Breast epithelium (tissue), 4 donors: Measurements from ENCODE around the gene NFATC4. TPM values are rescaled to one million over a fixed set of nuclear protein-coding genes. Genes with fewer than 3 reads are reported as not detected.
"Not testable (repeated sequence)": the region's sequence is repeated elsewhere in the genome, so short reads cannot be mapped to it uniquely, and the experiment has no call there.

ENCODE experiments used
- DNase-seq, 2 donors: peaks; one replicate each; pipeline ENCODE4 v3.0.0-alpha.2; 2019; ENCODE audit warnings: low spot score in 2 of 2
- H3K27ac ChIP-seq, 2 donors: fragments of 200-600 bp; sonication (generic) in 1 of 2; one replicate each; pipeline ENCODE4 v1.5.1; 2016 to 2019; ENCODE audit warnings: mild to moderate bottlenecking in 1 of 2
- H3K27me3 ChIP-seq, 2 donors: fragments of 200-600 bp; sonication (generic) in 1 of 2; one replicate each; pipeline versions ENCODE4 v1.5.1 to v1.6.0; 2017 to 2019; ENCODE audit warnings: control low read depth in 1 of 2, mild to moderate bottlenecking in 1 of 2
- H3K36me3 ChIP-seq: fragments of 200-600 bp; one replicate; pipeline ENCODE4 v1.5.1; 2019
- H3K4me1 ChIP-seq, 2 donors: fragments of 200-600 bp; sonication (generic); one replicate each; pipeline ENCODE4 v1.5.1; 2016 to 2019; ENCODE audit warnings: control low read depth in 1 of 2
- H3K4me3 ChIP-seq, 3 donors: fragments of 200-600 bp; sonication (generic); 1 replicate in 2 of 3; 2 replicates in 1 of 3; pipeline ENCODE4 v1.5.1; 2016 to 2019; ENCODE audit warnings: mild to moderate bottlenecking in 3 of 3, moderate library complexity in 2 of 3
- H3K9me3 ChIP-seq, 2 donors: fragments of 200-600 bp; sonication (generic) in 1 of 2; one replicate each; pipeline ENCODE4 v1.5.1; 2016 to 2019; ENCODE audit warnings: control low read depth in 1 of 2
- CTCF ChIP-seq, 3 donors: fragments of 450-650 bp; IDR thresholded peaks; one replicate each; pipeline ENCODE4 v1.5.1; 2016 to 2017; ENCODE audit warnings: antibody characterized with exemption in 3 of 3, mild to moderate bottlenecking in 3 of 3, moderate library complexity in 3 of 3
- POLR2A ChIP-seq: fragments of 450-650 bp; IDR thresholded peaks from one replicate; pipeline ENCODE4 v1.6.1; 2016; ENCODE audit warnings: antibody characterized with exemption, mild to moderate bottlenecking, moderate library complexity
- POLR2AphosphoS5 ChIP-seq, 3 donors: sonication (generic); formaldehyde crosslinking; IDR thresholded peaks; one replicate each; pipeline ENCODE4 v1.6.1; 2017; ENCODE audit warnings: antibody characterized with exemption in 3 of 3
- intact Hi-C: fragments of 100-400 bp; cut with DNase I; formaldehyde crosslinking; loops from one replicate; pipeline ENCODE4 v1.15.1; 2023; ENCODE audit warnings: low total_unique reads
- total RNA-seq, 3 donors: library from RNA; depleted of rRNA; stranded (reverse); fragments of >200 nt; gene quantifications; one replicate each; pipeline ENCODE4 v1.1.0, GENCODE V29; 2016

NFATC4 gene
- total RNA-seq, 3 donors from 2014 or later: 28.6 to 67.2 (median 32.8) TPM

GRCh38 chr14:24369463-24369862 is 1.5 kb downstream of the NFATC4 start:
- Histone ChIP-seq H3K36me3 (no peaks in the 10 kb centered on the region), H3K4me1 (peaks cover 4 to 5% of the 10 kb centered on the region in 2 donors), H3K27ac (peak overlapping the region; percentile 93 to 98), H3K27me3 (no peaks in the 10 kb centered on the region), H3K4me3 (peak overlapping the region in 2 of 3 donors; percentile 67 to 84), H3K9me3 (no peaks in the 10 kb centered on the region)
- intact Hi-C loops: loop anchor here (2.0 to 5.0 kb wide), 2 partner anchors 37 to 61 kb away; no protein-coding TSS in a partner anchor
- no peak for DNase-seq
- TF ChIP-seq POLR2AphosphoS5 (IDR thresholded peaks at IDR 0.05) (no peak), POLR2A (no peak), CTCF (IDR thresholded peaks at IDR 0.05) (no peak)

- Histone ChIP-seq H3K9me3 (no peaks in the 10 kb centered on the region), H3K36me3 (no peaks in the 10 kb centered on the region), H3K4me3 (peak overlapping the region in 2 of 3 donors; percentile 67 to 84), H3K27ac (peak overlapping the region; percentile 93 to 98), H3K27me3 (no peaks in the 10 kb centered on the region), H3K4me1 (peaks cover 4 to 5% of the 10 kb centered on the region in 2 donors)
- no peak for DNase-seq
- intact Hi-C loops: loop anchor here (2.0 to 5.0 kb wide), 2 partner anchors 38 to 61 kb away; no protein-coding TSS in a partner anchor
- no peak for TF ChIP-seq CTCF (IDR thresholded peaks at IDR 0.05)
Measured at GRCh38 chr14:24369907-24370687, 2.1 kb downstream of the NFATC4 start.

GRCh38 chr14:24370748-24371147 is 2.8 kb downstream of the NFATC4 start:
- H3K4me1 ChIP-seq: peaks cover 0 to 4% of the 10 kb centered on the region in 2 donors
- no peak for DNase-seq
- TF ChIP-seq CTCF (IDR thresholded peaks at IDR 0.05): no peak
- TF ChIP-seq POLR2A: no peak
- no peak for TF ChIP-seq POLR2AphosphoS5 (IDR thresholded peaks at IDR 0.05)
- intact Hi-C loops: no loop called here
- H3K27me3 ChIP-seq: no peaks in the 10 kb centered on the region
- no peaks in the 10 kb centered on the region for H3K9me3 ChIP-seq
- peak overlapping the region; percentile 93 to 98 for H3K27ac ChIP-seq
- peak overlapping the region in 1 of 3 donors; percentile 67 for H3K4me3 ChIP-seq
- no peaks in the 10 kb centered on the region for H3K36me3 ChIP-seq

GRCh38 chr14:24371605-24372004 is 3.6 kb downstream of the NFATC4 start:
- H3K27me3 ChIP-seq, H3K9me3 ChIP-seq, H3K36me3 ChIP-seq, H3K27ac ChIP-seq, intact Hi-C loops, DNase-seq, H3K4me3 ChIP-seq, H3K4me1 ChIP-seq: not testable (repeated sequence)

- Histone ChIP-seq H3K27me3 (no peaks in the 10 kb centered on the region), H3K27ac (peak overlapping the region in 1 of 2 donors; percentile 61), H3K4me1 (no peaks in the 10 kb centered on the region), H3K36me3 (no peaks in the 10 kb centered on the region), H3K4me3 (peak overlapping the region in 1 of 3 donors; percentile 13), H3K9me3 (no peaks in the 10 kb centered on the region)
- no peak for DNase-seq
- TF ChIP-seq POLR2AphosphoS5 (IDR thresholded peaks at IDR 0.05) (peak in 1 of 3 donors; percentile 16), CTCF (IDR thresholded peaks at IDR 0.05) (no peak)
- intact Hi-C loops: no loop called here
Measured at GRCh38 chr14:24372701-24373416, 4.9 kb downstream of the NFATC4 start.
